ENCODE measurements around the gene NUP155. TPM values are rescaled to one million over a fixed set of nuclear protein-coding genes. Genes with fewer than 3 reads are reported as not detected.
"Not testable (repeated sequence)": the region's sequence is repeated elsewhere in the genome, so short reads cannot be mapped to it uniquely, and the experiment has no call there.

Gene NUP155
- total RNA-seq, 1 donor from 2014 or later: 34.3 TPM

DNA sequence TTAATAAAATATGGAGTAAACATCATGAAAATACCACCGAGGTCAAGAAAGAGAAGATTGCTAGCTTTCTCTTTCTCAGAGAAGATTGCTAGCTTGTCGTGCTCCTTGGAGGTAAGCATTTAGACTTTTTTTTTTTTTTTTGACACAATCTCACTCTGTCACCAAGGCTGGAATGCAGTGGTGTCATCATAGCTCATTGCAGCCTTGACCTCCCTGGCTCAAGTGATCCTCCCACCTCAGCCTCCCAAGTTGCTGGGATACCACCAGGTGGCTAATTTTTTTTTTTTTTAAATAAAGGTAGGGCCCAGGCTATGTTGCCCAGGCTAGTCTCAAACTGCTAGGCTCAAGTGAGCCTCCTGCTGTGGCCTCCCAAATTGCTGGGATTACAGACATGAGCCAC lies 95.4 kb downstream of the NUP155 start:
- DNase-seq: no peak

DNA sequence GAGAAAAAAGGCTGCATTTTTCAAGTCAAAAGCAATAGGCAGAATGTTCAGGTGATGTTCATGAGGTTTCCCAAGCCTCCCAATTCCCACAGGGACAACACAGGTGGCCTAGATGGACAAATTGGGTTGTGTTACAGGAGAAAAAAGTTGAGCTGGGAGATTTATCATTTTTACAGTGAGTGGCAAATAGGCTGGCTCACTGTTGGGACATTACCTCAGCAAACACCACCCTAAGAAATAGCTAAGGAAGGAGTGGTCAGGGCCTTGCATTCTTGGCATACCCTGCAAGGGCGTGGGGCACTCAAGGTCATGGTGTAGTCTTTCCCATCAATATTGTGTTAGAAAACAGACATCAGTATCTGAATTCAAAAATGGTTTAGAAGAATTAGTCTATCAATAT lies 98.4 kb downstream of the NUP155 start:
- DNase-seq: no peak

DNA sequence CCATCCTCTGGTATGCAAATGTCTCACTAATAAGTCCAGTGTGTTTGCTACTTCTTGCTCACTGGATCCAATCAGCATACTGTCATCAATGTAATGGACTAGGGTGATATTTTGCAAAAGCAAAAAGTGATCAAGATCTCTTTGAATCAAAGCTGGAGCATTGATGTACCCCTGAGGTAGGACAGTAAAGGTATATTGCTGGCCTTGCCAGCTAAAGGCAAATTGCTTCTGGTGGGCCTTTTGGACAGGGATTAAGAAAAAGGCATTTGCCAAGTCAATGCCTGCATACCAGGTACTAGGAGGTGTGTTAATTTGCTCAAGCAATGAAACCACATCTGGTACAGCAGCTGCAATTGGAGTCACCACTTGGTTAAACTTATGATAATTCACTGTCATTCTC lies 102.8 kb downstream of the NUP155 start:
- not testable (repeated sequence) for DNase-seq

DNA sequence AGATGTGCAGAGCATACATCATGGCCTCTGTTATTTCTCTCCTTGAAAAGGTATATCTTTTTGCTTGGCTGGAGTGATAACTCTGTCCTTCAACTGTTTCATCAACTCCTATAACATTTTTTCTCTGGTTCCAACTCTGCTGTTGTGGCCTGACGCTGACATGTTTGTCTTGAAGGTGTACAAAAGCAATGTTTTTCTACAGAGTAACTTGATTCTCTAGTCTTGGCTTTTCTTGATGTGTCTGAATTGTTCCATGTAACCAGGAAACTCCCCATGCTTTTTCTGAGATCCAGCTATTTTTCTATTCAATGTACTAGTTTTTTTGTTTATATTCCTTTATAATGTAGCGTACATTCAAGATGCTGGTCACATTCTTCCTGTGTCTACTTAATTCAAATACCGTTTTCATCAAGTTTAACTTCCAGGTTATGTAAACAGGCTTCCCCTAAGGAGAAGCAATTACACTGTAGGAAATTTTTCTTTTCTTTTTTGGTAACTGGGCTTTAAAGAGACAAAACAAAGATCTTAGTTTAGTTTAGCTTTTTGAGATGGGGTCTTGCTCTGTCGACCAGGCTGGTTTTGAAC lies 115.0 kb downstream of the NUP155 start:
- DNase-seq: no peak

DNA sequence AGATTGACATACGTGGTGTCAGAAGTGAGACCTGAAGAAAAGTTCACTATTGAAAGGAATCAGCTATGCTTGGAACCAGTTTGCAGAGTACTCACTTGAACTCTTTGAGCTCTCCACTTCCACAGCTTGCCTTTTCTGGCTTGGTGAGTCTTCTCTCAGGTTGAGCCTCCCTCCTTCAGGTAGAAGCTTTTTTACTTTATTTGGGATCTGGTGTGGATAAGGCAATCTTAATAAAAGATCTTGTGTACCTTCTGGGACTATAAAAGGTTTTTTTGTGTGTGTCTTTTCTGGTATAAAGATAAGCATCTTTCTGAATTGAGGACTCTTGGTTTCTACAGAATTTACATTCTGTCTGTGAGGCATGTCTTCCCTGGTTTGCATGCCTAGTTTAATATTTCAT lies 116.3 kb downstream of the NUP155 start:
- DNase-seq: no peak

DNA sequence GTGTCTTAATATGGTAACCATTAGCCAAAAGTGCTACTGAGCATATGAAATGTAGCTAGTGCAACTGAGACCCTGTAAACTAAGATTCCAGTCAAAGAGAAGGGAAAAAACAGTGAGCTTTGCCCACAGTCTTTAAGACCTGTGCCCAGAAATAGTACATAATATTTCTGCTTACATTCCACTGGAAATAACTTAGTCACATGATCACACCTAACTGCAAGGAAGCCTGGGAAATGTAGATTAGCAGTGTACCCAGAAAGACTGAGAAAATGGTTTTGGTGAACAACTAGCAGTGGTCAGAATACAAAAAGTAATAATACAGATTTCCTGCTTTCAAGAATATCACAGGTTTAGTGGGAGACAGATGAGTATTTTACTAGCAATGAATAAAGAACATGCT lies 119.2 kb downstream of the NUP155 start:
- DNase-seq: no peak

DNA sequence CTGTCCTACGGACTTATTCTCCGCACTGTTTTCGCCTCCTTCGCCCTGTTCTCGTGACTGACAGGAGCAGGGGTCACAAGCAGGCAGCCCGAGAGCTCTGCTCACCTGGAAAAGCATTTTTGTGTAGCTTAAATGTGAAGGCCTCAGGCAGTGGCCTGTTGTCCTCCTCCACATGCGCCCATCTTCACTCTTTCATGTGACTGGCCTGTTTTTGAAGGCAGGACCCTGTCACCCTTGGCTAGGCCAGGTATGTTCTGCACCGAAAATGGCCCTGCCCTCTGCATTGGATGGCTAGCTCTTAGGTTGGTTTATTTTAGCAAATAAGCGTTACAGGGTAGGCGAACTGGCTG lies 121.1 kb downstream of the NUP155 start:
- DNase-seq: no peak

DNA sequence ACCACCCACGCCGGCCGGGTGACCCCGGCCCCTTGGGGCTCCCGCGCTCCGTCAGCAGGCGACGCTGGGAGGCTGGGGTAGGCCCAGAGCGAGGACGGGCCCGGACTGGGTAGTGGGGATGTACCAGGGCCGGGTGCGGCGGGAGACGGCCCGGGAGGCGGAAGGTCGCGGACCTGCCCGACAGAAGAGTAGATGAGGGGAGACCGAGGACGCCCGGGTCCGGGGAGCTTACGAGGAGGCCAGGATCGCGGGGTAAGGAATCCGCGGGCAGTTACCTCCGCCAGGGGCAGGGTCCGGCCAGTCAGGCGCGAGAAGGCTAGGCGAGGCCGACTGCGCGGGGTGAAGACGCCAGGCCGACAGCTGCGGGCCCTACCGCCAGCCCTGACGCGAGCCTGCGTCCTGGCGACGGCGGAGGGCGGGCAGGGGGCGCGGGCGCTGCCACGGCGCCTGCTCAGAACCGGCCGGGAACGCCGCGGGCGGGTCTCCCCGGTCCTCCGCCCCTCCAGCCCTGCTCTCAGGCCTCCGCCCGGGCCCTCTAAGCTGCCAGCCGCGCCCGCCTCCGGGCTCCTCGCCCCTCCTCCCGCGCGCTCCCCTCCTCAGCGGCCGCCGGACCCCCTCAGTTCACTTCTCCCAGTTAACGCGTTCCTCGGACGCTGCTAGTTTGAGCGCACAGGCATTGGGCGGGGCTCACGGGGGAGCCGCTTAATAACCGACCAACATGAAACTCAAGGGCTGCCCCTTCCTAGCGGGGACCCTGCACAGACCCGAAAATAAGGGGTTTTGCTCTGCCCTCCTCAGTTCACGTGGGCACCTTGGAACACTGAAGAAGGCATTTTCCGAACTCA lies 121.7 kb downstream of the NUP155 start, which contains the start of gene CPLANE1:
TSS of gene CPLANE1 (minus strand) at position 407 of the 845 bp plus-strand sequence. CDS start 1,678 bp downstream, outside the sequence.
- DNase-seq: peak; percentile 81

DNA sequence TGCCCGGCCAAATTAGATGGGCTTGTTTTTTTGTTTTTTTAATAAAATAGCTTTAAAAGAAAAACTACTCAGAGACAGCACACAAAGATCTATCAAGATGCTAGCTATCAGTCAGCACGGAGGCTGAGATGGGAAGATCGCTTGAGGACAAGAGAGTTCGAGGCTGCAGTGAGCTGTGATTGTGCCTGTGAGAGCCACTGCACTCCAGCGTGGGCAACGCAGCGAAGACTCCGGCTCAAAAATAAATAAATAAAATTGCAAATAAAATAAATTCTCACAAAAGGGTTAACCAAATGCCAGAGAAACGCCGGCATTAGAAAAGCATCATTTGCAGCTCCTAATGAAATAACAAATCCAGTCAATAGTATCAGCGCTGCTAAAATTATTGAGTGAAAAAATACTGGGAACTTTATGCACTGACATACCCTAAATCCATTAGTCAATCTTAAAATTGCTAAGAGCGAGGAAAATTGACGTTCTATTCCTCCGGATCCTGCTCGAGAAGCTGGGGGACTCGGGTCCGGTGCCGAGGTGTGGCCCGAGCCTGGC lies 122.4 kb downstream of the NUP155 start:
- DNase-seq: no peak

DNA sequence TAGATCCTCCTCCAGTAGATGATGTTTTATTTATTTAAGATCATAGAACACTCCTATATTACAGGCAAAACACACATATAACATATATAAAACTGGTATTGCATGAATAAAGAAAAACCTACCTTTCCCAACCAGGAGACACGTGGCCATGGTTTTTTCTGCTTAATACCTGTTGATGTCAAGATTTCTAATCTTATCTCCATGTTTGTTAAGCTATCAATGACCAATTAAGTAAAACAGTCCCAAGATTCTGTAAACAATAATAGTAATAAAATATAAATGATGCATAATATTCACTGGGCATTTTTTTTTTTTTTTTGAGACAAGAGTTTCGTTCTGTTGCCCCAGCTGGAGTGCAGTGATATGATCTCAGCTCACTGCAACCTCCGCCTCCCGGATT lies 123.4 kb downstream of the NUP155 start:
- no peak for DNase-seq

DNA sequence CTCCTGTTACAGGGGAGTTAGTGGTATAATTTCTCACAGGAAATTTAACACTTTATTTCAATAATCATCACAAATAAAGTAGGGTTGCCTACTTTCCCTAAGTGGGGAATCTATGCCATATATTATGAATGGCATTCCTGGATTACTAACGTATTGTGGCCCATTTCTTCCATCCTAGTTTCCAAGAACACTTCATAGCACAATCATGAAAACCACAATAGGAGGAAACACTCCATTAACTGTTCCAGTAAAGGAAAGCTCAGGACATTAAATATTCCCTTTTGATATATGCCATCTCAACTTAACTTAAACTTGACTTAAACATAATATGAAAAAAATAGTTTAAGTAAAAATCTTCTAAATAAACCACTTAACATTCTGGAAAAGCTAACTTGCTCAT lies 123.9 kb downstream of the NUP155 start:
- no peak for DNase-seq

Small RNA genes lying within 50 kb of the gene (small RNA-seq; reads per million reads assigned to genes)
- gene RNU7-75P (ENCODE audit: low replicate concordance): not detected

Other genes with a start within 250 kb of the NUP155 start
- gene CPLANE1, start 121.7 kb downstream of the NUP155 start, total RNA-seq: 28.9 TPM
- gene WDR70, start 8.2 kb upstream of the NUP155 start, total RNA-seq: 34.3 TPM

All from skin of body (tissue), 3 donors.